H1 (cell line): ENCODE measurements around the gene C13orf42. TPM values are rescaled to one million over a fixed set of nuclear protein-coding genes. Genes with fewer than 3 reads are reported as not detected.

Source experiments
- CHD1 ChIP-seq: IDR thresholded peaks from 2 replicates; pipeline ENCODE4 v1.6.1; 2012; ENCODE audit warnings: low read depth, low read length, improper control_type of control experiment
- SP2 ChIP-seq: IDR thresholded peaks from 2 replicates; pipeline ENCODE4 v1.6.1; 2012; ENCODE audit warnings: mild to moderate bottlenecking, low read length, inconsistent platforms
- polyA plus RNA-seq, 7 experiments: library from polyadenylated mRNA; depleted of rRNA in 3 of 7; stranded (reverse) in 5 of 7; unstranded in 2 of 7; fragments of >200 nt in 5 of 7; fragments of 200-250 nt in 2 of 7; gene quantifications; 1 replicate in 5 of 7; 2 replicates in 1 of 7; 4 replicates in 1 of 7; pipeline versions ENCODE4 v1.2.1 to v1.2.3, GENCODE V29; 2011 to 2013; ENCODE audit warnings: missing spikeins in 2 of 7, mixed read lengths in 2 of 7
- total RNA-seq: library from RNA; stranded (reverse); fragmentation: NEBNext Ultra II Directional; extraction: Animal tissue kit (Norgen Biotek cat#: 25700); gene quantifications from 2 replicates; pipeline ENCODE4 v1.2.1, GENCODE V29; 2021

C13orf42 gene
- total and polyA plus RNA-seq, 2 of the 8 experiments (the other 6 are each of a cell fraction or from before 2014, with no cell fraction given), result 9.9 to 10.1 TPM

DNA sequence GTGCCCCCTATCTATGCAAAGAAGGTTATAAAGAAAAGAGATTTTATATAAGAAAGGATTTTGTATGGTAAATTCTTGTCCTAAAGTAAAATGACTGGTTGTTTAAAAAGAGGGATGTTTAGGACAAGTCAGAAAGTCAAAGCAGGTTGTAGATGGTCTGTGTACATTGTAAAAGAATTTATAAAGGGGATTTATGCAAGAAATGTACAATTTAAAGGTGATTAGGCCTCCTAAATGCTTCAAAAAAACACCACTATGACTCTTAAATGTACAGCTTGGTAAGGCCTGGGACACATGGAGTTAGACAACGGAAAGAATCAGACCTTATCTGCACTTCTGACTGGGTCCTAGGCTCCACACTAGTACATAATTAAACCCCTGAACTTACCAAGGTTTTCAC, 19.3 kb upstream of the C13orf42 start (continued):
- TF ChIP-seq CHD1 (no peak), SP2 (no peak)
